MCF 10A (cell line): ENCODE results near the gene NTMT1. TPM values are rescaled to one million over a fixed set of nuclear protein-coding genes. Genes with fewer than 3 reads are reported as not detected.
"Not testable (repeated sequence)": the region's sequence is repeated elsewhere in the genome, so short reads cannot be mapped to it uniquely, and the experiment has no call there.

Experiments
- BruUV-seq: library from RNA; stranded (reverse); fragments of 400-500 nt; replicated peaks from 2 replicates; lab custom pipeline; 2021; lab: Mats Ljungman, UMichigan
- CTCF ChIA-PET: fragments of 300-600 bp; sonication (Branson Sonifier 250); formaldehyde crosslinking; extraction: SDS; loops from one replicate; lab custom pipeline; 2021; ENCODE audit warnings: antibody characterized with exemption, inconsistent platforms; lab: Yijun Ruan, JAX
- POLR2A ChIA-PET: fragments of 300-600, 350-650 bp; sonication (Branson Sonifier 250); formaldehyde crosslinking; extraction: SDS; loops from one replicate; lab custom pipeline; 2020; ENCODE audit warnings: antibody characterized with exemption, inconsistent platforms; lab: Yijun Ruan, JAX
- DNase-seq: peaks from one replicate; pipeline ENCODE4 v3.0.0-alpha.2; 2018; ENCODE audit not compliant: unreplicated experiment
- H3K27ac Mint-ChIP-seq: one replicate; pipeline ENCODE4 v1.8.0; 2022; ENCODE audit warnings: mild to moderate bottlenecking, low read depth, mixed read lengths; ENCODE audit not compliant: unreplicated experiment
- H3K27me3 Mint-ChIP-seq: one replicate; pipeline ENCODE4 v1.8.0; 2022; ENCODE audit warnings: mixed read lengths; ENCODE audit not compliant: insufficient read depth, unreplicated experiment
- H3K36me3 Mint-ChIP-seq: one replicate; pipeline ENCODE4 v1.8.0; 2022; ENCODE audit warnings: mild to moderate bottlenecking, moderate library complexity, mixed read lengths; ENCODE audit not compliant: insufficient read depth, unreplicated experiment
- H3K4me1 Mint-ChIP-seq: one replicate; pipeline ENCODE4 v1.8.0; 2022; ENCODE audit warnings: mixed read lengths; ENCODE audit not compliant: insufficient read depth, unreplicated experiment
- H3K4me3 Mint-ChIP-seq: one replicate; pipeline ENCODE4 v1.8.0; 2022; ENCODE audit warnings: mild to moderate bottlenecking, moderate library complexity, mixed read lengths; ENCODE audit not compliant: unreplicated experiment
- H3K9me3 Mint-ChIP-seq: one replicate; pipeline ENCODE4 v1.8.0; 2022; ENCODE audit warnings: mixed read lengths; ENCODE audit not compliant: unreplicated experiment
- intact Hi-C: fragments of 100-400 bp; cut with micrococcal nuclease; formaldehyde crosslinking; loops from 2 replicates; pipeline ENCODE4 v1.14.1; 2022
- total RNA-seq: library from RNA; stranded (reverse); gene quantifications from 2 replicates; pipeline ENCODE4 v1.2.3, GENCODE V29; 2022
- TF ChIP-seq, protein P1 (sequence below): fragments of 200-600 bp; IDR thresholded peaks from one replicate; pipeline ENCODE4 v1.8.0; 2022; ENCODE audit warnings: antibody characterized with exemption, mild to moderate bottlenecking; ENCODE audit not compliant: unreplicated experiment

The NTMT1 gene
- total RNA-seq, 1 experiment from 2014 or later, result 49.2 TPM

DNA sequence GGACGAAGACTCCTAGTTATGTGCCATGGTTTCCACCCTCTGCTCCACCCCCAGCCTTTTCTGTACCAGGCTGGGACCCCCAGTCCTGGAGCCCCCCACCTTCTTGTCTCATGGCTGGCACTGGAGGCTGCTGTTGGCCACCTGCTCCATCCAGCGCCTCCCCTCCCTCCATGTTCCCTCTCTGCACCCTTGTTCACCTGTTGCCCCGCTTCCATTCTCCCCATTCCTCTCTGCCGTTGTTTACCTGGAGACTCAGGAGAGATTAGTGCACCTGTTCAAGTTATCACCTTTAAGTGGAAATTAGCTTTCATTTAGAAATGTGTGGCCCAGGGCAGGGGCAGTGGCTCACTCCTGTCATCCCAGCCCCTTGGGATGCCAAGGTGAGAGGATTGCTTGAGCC, 7.2 kb downstream of the NTMT1 start:
- H3K27me3 Mint-ChIP-seq, result no peaks in the 10 kb centered on the region
- POLR2A ChIA-PET, result interaction anchor here (0.6 kb wide), 1 partner anchor 499 kb away, joined by 3 read pairs; no protein-coding TSS in a partner anchor
- H3K9me3 Mint-ChIP-seq, result no peaks in the 10 kb centered on the region
- TF ChIP-seq, protein P1, sequence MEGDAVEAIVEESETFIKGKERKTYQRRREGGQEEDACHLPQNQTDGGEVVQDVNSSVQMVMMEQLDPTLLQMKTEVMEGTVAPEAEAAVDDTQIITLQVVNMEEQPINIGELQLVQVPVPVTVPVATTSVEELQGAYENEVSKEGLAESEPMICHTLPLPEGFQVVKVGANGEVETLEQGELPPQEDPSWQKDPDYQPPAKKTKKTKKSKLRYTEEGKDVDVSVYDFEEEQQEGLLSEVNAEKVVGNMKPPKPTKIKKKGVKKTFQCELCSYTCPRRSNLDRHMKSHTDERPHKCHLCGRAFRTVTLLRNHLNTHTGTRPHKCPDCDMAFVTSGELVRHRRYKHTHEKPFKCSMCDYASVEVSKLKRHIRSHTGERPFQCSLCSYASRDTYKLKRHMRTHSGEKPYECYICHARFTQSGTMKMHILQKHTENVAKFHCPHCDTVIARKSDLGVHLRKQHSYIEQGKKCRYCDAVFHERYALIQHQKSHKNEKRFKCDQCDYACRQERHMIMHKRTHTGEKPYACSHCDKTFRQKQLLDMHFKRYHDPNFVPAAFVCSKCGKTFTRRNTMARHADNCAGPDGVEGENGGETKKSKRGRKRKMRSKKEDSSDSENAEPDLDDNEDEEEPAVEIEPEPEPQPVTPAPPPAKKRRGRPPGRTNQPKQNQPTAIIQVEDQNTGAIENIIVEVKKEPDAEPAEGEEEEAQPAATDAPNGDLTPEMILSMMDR, result no peak
- DNase-seq, result no peak
- no peak overlapping the region for H3K4me3 Mint-ChIP-seq
- H3K36me3 Mint-ChIP-seq, result peaks cover 47% of the 10 kb centered on the region
- CTCF ChIA-PET, result interaction anchor here (1.0 to 1.4 kb wide), 2 partner anchors 9 to 145 kb away, joined by 3 read pairs; no protein-coding TSS in a partner anchor
- no peak overlapping the region for H3K27ac Mint-ChIP-seq
- peaks cover 19% of the 10 kb centered on the region for H3K4me1 Mint-ChIP-seq
- intact Hi-C loops, result no loop called here
- BruUV-seq, result no TSS peak

DNA sequence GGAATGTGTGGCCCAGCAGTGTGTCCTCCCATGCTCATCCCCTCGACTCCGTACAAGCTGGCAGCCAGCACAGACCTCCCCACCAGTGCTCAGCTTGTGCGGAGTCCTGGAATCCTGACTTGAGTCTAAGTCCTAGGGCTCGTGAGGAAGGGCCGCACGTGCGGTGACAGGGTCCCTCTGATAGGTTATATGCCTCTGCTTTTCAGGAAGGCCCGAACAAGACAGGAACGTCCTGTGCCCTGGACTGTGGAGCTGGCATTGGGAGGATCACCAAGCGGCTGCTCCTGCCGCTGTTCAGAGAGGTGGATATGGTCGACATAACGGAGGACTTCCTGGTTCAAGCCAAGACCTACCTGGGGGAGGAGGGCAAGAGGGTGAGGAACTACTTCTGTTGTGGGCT, 7.9 kb downstream of the NTMT1 start:
- ChIA-PET CTCF (interaction anchor here (1.4 kb wide), 1 partner anchor 9 kb away, joined by 3 read pairs; no protein-coding TSS in a partner anchor), POLR2A (no interaction called here)
- TF ChIP-seq, protein P1, result no peak
- H3K27ac Mint-ChIP-seq, result no peak overlapping the region
- H3K9me3 Mint-ChIP-seq, result no peaks in the 10 kb centered on the region
- H3K4me3 Mint-ChIP-seq, result no peak overlapping the region
- peaks cover 49% of the 10 kb centered on the region for H3K36me3 Mint-ChIP-seq
- no peak for DNase-seq
- intact Hi-C loops, result no loop called here
- H3K27me3 Mint-ChIP-seq, result no peaks in the 10 kb centered on the region
- BruUV-seq, result no TSS peak
- peaks cover 19% of the 10 kb centered on the region for H3K4me1 Mint-ChIP-seq

DNA sequence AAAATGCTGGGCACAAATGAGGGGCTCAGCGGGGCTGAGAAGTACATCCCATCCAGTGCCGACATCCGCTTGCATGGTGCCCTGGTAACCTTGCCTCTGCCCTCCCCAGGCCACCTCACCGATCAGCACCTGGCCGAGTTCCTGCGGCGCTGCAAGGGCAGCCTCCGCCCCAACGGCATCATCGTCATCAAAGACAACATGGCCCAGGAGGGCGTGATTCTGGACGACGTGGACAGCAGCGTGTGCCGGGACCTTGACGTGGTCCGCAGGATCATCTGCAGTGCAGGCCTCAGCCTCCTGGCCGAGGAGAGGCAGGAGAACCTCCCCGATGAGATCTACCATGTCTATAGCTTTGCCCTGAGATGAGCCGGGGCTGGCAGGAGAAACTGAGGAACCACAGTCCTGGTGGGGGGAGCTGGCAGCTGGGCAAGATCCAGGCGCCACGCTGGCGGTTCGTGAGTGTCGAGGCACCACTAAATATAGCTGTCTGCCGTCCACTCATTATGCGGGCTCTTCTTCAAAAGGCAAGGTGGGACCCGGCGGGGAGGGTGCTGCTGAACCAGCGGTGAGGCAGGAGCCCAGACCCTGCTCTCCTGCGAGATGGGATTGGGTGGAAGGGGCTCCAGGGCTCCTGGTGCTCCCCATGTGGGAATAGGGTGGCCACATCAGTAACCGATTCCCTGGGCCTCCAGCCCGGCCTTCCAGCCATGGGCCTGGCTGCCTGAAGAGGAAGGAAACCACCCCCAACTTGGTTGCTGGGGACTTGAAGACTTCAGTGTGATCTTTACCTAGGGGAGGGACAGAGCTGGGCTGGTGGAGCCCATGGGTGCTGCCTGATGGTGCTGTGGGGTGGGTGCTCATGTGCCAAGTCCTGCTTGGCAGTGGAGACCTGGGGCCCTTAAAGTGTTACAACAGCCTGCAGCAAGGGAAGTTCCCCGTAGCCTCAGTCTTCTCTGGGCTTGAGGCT, 9.4 kb downstream of the NTMT1 start:
- BruUV-seq, result no TSS peak
- CTCF ChIA-PET, result interaction anchor here (0.7 to 1.6 kb wide), 3 partner anchors 11 to 510 kb away, joined by 3 to 7 read pairs (median 3); no protein-coding TSS in a partner anchor
- Mint-ChIP-seq H3K4me1 (peaks cover 16% of the 10 kb centered on the region), H3K4me3 (no peak overlapping the region), H3K36me3 (peaks cover 49% of the 10 kb centered on the region), H3K27me3 (no peaks in the 10 kb centered on the region), H3K27ac (no peak overlapping the region), H3K9me3 (no peaks in the 10 kb centered on the region)
- intact Hi-C loops, result no loop called here
- POLR2A ChIA-PET, result interaction anchor here (1.5 kb wide), 1 partner anchor 9 kb away, joined by 4 read pairs; the partner anchor contains the start of gene NTMT1
- no peak for DNase-seq
- TF ChIP-seq, protein P1, result no peak

DNA sequence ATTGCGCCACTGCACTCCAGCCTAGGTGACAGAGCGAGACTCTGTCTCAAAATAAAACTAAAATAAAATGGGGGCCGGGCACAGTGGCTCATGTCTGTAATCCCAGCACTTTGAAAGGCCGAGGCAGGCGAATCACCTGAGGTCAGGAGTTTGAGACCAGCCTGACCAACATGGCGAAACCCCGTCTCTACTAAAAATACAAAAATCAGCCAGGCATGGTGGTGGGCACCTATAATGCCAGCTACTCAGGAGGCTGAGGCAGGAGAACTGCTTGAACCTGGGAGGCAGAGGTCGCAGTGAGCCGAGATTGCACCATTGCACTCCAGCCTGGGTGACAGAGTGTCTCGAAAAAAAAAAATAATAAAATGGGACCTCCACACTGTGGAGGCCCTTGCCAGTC, 10.4 kb downstream of the NTMT1 start:
- BruUV-seq, intact Hi-C loops, H3K27ac Mint-ChIP-seq, CTCF ChIA-PET, H3K4me3 Mint-ChIP-seq, DNase-seq, H3K9me3 Mint-ChIP-seq, H3K27me3 Mint-ChIP-seq: not testable (repeated sequence)
- Mint-ChIP-seq H3K4me1 (peaks cover 13% of the 10 kb centered on the region), H3K36me3 (peaks cover 49% of the 10 kb centered on the region)
- POLR2A ChIA-PET, result interaction anchor here (6.5 kb wide), 1 partner anchor 8 kb away, joined by 55 read pairs; the partner anchor contains the start of gene NTMT1
